HepG2 (cell line): ENCODE results near the gene CFAP300. TPM values are rescaled to one million over a fixed set of nuclear protein-coding genes. Genes with fewer than 3 reads are reported as not detected.

Source experiments
- AGO2 ChIP-seq: fragments of 200-400 bp; formaldehyde crosslinking; optimal IDR thresholded peaks from 2 replicates; pipeline ENCODE3; 2017; ENCODE audit warnings: mild to moderate bottlenecking, low read depth, low read length, moderate library complexity
- BHLHE40 ChIP-seq: IDR thresholded peaks from 2 replicates; pipeline ENCODE4 v1.6.1; 2011; ENCODE audit warnings: low read length, improper control_type of control experiment
- IKZF4 ChIP-seq: sonication (generic); formaldehyde crosslinking; IDR thresholded peaks from 2 replicates; pipeline ENCODE4 v1.5.1; 2020; ENCODE audit warnings: borderline replicate concordance, mild to moderate bottlenecking, low read depth, missing genetic modification reagents; ENCODE audit errors: not compliant biosample characterization
- MBNL3 ChIP-seq: fragments of 250-450 bp; sonication (Bioruptor Pico); conservative IDR thresholded peaks from 2 replicates; pipeline ENCODE4 v1.8.0; 2022; ENCODE audit warnings: mild to moderate bottlenecking, inconsistent platforms
- SOX5 ChIP-seq: IDR thresholded peaks from 2 replicates; pipeline ENCODE4 v1.6.1; 2016; ENCODE audit warnings: borderline replicate concordance
- TBX3 ChIP-seq: fragments of 450-650 bp; IDR thresholded peaks from 2 replicates; pipeline ENCODE4 v1.6.1; 2017; ENCODE audit warnings: antibody characterized with exemption, mild to moderate bottlenecking, inconsistent platforms, borderline replicate concordance
- ZNF34 ChIP-seq: sonication (generic); formaldehyde crosslinking; IDR thresholded peaks from 2 replicates; pipeline ENCODE4 v1.4.0; 2020; ENCODE audit warnings: mild to moderate bottlenecking, missing genetic modification reagents, borderline replicate concordance
- polyA plus RNA-seq, 8 experiments: library from polyadenylated mRNA; depleted of rRNA in 3 of 8; stranded (reverse) in 7 of 8; unstranded in 1 of 8; fragments of >200 nt; fragmentation: Illumina TruSeq in 4 of 8; extraction: Trizol in 4 of 8; gene quantifications; 2 replicates each; pipeline versions ENCODE4 v1.2.1 to v1.2.3, GENCODE V29; 2011 to 2016; ENCODE audit warnings: low read depth in 4 of 8, missing spikeins in 1 of 8, mixed read lengths in 1 of 8; ENCODE audit not compliant: insufficient read depth in 1 of 8
- total RNA-seq, 5 experiments: library from RNA; depleted of rRNA; stranded (reverse); fragments of >200 nt; fragmentation: Illumina TruSeq; extraction: Trizol; gene quantifications; 2 replicates each; pipeline ENCODE4 v1.2.3, GENCODE V29; 2016; ENCODE audit warnings: low read depth in 1 of 5
- TF ChIP-seq, protein P1 (sequence below): sonication (generic); formaldehyde crosslinking; IDR thresholded peaks from one replicate; pipeline ENCODE4 v1.5.1; 2020; ENCODE audit warnings: mild to moderate bottlenecking, missing genetic modification reagents; ENCODE audit errors: not compliant biosample characterization
- TF ChIP-seq, protein P2 (sequence below): sonication (generic); formaldehyde crosslinking; IDR thresholded peaks from 2 replicates; pipeline ENCODE4 v1.8.0; 2022; ENCODE audit warnings: missing genetic modification reagents, mild to moderate bottlenecking, moderate library complexity, borderline replicate concordance
- TF ChIP-seq, protein P3 (sequence below): sonication (generic); formaldehyde crosslinking; IDR thresholded peaks from 2 replicates; pipeline ENCODE4; 2020; ENCODE audit warnings: missing genetic modification reagents, mild to moderate bottlenecking, borderline replicate concordance
- TF ChIP-seq, protein P4 (sequence below): sonication (generic); formaldehyde crosslinking; IDR thresholded peaks from 2 replicates; pipeline ENCODE4 v1.4.0; 2020; ENCODE audit warnings: low read depth, mild to moderate bottlenecking, missing genetic modification reagents

CFAP300 gene
- total and polyA plus RNA-seq, 2 of the 13 experiments (the other 11 are each of a cell fraction or from before 2014, with no cell fraction given), result not detected

DNA sequence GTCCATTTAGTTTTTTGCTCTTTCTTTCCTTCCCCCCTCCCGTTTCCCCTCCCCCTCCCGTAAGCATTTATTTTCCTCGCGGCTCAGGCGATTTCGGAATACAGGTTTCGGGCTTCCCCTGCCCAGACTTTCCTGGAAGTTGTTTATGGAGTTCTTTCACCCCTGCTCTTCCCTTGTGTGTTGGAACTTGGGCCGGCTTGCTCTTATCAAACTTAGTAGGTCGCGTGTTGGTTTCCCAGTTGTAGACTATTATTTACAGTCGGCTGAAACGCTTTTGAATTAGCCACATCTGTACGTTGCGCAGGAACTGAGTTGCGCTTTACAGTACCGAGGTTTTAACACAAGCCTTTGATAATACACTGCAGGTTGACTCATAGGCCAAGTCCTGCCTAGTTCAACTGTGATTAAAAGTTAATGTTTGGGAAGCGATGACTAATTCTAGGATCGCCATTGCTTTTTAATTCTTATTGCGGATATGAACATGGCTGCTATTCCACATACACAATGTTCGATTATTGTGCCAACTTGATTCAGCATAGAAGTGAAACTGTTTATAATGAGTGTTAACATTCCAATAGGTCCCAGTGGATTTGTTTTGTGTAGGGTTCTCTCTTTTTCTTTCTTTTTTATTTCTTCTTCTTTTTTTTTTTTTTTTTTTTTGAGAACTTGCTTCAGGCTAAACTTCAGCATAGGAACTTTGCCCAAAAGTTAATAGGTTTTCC lies 64.7 kb downstream of the CFAP300 start (continued):
- TF ChIP-seq, protein P1, sequence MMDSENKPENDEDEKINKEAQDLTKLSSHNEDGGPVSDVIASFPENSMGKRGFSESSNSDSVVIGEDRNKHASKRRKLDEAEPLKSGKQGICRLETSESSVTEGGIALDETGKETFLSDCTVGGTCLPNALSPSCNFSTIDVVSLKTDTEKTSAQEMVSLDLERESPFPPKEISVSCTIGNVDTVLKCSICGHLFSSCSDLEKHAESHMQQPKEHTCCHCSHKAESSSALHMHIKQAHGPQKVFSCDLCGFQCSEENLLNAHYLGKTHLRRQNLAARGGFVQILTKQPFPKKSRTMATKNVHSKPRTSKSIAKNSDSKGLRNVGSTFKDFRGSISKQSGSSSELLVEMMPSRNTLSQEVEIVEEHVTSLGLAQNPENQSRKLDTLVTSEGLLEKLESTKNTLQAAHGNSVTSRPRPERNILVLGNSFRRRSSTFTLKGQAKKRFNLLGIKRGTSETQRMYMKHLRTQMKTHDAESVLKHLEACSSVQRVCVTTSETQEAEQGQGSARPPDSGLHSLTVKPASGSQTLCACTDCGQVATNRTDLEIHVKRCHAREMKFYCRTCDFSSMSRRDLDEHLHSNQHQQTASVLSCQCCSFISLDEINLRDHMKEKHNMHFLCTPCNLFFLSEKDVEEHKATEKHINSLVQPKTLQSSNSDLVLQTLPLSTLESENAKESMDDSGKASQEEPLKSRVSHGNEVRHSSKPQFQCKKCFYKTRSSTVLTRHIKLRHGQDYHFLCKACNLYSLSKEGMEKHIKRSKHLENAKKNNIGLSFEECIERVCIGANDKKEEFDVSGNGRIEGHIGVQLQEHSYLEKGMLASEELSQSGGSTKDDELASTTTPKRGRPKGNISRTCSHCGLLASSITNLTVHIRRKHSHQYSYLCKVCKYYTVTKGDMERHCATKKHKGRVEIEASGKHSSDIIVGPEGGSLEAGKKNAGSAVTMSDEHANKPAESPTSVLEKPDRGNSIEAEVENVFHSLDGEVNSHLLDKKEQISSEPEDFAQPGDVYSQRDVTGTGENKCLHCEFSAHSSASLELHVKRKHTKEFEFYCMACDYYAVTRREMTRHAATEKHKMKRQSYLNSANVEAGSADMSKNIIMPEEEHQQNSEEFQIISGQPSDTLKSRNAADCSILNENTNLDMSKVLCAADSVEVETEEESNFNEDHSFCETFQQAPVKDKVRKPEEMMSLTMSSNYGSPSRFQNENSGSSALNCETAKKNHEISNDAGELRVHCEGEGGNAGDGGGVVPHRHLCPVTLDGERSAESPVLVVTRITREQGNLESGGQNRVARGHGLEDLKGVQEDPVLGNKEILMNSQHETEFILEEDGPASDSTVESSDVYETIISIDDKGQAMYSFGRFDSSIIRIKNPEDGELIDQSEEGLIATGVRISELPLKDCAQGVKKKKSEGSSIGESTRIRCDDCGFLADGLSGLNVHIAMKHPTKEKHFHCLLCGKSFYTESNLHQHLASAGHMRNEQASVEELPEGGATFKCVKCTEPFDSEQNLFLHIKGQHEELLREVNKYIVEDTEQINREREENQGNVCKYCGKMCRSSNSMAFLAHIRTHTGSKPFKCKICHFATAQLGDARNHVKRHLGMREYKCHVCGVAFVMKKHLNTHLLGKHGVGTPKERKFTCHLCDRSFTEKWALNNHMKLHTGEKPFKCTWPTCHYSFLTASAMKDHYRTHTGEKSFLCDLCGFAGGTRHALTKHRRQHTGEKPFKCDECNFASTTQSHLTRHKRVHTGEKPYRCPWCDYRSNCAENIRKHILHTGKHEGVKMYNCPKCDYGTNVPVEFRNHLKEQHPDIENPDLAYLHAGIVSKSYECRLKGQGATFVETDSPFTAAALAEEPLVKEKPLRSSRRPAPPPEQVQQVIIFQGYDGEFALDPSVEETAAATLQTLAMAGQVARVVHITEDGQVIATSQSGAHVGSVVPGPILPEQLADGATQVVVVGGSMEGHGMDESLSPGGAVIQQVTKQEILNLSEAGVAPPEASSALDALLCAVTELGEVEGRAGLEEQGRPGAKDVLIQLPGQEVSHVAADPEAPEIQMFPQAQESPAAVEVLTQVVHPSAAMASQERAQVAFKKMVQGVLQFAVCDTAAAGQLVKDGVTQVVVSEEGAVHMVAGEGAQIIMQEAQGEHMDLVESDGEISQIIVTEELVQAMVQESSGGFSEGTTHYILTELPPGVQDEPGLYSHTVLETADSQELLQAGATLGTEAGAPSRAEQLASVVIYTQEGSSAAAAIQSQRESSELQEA, result no peak
- TF ChIP-seq ZNF34 (no peak), SOX5 (CRISPR knock-in tag) (peak; percentile 54; the same call in 1 of the 2 replicates), IKZF4 (no peak), AGO2 (no peak), BHLHE40 (peak; percentile 61), TBX3 (peak; percentile 63; the same call in 1 of the 2 replicates), MBNL3 (CRISPR knock-in tag) (no peak)
- TF ChIP-seq, protein P2, sequence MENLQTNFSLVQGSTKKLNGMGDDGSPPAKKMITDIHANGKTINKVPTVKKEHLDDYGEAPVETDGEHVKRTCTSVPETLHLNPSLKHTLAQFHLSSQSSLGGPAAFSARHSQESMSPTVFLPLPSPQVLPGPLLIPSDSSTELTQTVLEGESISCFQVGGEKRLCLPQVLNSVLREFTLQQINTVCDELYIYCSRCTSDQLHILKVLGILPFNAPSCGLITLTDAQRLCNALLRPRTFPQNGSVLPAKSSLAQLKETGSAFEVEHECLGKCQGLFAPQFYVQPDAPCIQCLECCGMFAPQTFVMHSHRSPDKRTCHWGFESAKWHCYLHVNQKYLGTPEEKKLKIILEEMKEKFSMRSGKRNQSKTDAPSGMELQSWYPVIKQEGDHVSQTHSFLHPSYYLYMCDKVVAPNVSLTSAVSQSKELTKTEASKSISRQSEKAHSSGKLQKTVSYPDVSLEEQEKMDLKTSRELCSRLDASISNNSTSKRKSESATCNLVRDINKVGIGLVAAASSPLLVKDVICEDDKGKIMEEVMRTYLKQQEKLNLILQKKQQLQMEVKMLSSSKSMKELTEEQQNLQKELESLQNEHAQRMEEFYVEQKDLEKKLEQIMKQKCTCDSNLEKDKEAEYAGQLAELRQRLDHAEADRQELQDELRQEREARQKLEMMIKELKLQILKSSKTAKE, result peak; percentile 44; the same call in 1 of the 2 replicates
- TF ChIP-seq, protein P3, sequence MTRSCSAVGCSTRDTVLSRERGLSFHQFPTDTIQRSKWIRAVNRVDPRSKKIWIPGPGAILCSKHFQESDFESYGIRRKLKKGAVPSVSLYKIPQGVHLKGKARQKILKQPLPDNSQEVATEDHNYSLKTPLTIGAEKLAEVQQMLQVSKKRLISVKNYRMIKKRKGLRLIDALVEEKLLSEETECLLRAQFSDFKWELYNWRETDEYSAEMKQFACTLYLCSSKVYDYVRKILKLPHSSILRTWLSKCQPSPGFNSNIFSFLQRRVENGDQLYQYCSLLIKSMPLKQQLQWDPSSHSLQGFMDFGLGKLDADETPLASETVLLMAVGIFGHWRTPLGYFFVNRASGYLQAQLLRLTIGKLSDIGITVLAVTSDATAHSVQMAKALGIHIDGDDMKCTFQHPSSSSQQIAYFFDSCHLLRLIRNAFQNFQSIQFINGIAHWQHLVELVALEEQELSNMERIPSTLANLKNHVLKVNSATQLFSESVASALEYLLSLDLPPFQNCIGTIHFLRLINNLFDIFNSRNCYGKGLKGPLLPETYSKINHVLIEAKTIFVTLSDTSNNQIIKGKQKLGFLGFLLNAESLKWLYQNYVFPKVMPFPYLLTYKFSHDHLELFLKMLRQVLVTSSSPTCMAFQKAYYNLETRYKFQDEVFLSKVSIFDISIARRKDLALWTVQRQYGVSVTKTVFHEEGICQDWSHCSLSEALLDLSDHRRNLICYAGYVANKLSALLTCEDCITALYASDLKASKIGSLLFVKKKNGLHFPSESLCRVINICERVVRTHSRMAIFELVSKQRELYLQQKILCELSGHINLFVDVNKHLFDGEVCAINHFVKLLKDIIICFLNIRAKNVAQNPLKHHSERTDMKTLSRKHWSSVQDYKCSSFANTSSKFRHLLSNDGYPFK (CRISPR knock-in tag), result no peak
- TF ChIP-seq, protein P4, sequence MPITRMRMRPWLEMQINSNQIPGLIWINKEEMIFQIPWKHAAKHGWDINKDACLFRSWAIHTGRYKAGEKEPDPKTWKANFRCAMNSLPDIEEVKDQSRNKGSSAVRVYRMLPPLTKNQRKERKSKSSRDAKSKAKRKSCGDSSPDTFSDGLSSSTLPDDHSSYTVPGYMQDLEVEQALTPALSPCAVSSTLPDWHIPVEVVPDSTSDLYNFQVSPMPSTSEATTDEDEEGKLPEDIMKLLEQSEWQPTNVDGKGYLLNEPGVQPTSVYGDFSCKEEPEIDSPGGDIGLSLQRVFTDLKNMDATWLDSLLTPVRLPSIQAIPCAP (CRISPR knock-in tag), result no peak
